Measurements from ENCODE around the gene METTL14.

Gene METTL14

DNA sequence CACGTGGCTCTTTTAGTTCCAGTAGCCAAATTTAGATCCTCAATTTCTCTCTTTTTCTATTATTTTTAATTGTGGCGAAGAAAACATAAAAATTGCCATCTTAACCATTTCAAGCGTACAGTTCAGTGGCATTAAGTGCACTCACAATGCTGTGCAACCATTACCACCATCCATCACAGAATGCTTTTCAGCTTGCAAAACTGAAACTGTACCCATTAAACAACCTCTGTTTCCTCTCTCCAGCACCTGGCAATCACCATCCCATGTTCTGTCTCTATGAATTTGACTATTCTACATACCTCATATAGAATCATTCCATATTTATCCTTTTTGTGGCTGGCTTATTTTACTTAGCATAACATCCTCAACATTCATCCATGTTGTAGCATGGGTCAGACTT lies 74.9 kb downstream of the METTL14 start:
- DNase-seq = no peak

DNA sequence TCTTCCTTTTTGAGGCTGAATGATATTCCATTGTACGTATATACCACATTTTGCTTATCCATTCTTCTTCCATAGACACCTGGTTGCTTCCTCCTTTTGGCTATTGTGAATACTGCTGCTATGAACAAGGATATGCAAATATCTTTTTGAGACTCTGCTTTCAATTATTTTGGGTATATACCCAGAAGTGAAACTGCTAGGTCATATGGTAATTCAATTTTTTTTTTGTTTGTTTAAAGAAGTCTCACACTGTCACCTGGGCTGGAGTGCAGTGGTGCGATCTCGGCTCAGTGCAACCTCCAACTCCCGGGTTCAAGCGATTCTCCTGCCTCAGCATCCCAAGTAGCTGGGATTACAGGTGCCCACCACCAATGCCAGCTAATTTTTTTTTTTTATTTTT lies 75.3 kb downstream of the METTL14 start:
- no peak for DNase-seq

DNA sequence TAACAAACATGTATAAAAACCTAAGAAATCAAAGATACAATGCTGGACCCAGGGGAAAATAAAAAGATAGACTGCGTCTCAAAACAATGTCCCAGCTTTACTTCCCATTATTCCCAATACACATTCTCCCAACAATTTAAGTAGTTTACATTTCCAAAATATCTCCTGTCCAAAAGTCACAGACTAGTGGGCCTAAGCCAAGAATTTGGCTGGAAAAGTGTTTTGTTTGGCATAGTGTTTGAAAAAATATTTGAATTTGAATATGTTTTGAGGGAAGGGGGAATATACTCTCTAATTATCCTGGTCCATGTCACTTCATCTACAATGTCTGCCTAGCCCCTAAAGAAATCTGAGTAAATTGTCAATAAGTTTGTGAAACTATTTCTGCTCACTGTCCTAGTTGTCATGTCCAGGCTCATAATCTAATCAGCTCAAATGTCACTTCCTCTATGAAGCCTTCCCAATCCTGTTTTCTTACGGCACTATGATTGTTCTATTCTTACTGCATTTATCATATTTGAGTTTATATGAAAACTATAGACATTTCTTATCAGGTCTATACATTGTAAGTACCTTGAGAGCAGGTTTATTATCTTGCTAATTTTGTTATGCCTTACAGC lies 76.3 kb downstream of the METTL14 start:
- DNase-seq = no peak

DNA sequence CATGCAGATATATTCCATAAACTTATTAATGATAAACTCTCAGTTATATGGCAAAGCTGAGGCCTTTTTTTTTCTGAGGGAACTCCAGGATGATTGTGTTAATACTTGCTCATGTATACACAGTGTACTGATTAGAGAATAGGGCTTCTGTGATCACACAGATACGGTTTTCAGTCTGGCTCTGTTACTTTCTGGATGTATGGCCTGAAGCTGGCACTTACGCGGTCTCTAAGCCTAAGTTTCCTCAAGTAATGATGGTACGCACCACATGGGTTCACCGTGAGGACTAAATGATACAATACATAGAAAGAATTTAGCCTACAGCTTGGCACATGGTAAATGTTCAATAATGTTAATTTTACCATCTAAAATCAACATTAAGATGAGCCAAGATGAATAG lies 77.0 kb downstream of the METTL14 start:
- no peak for DNase-seq

DNA sequence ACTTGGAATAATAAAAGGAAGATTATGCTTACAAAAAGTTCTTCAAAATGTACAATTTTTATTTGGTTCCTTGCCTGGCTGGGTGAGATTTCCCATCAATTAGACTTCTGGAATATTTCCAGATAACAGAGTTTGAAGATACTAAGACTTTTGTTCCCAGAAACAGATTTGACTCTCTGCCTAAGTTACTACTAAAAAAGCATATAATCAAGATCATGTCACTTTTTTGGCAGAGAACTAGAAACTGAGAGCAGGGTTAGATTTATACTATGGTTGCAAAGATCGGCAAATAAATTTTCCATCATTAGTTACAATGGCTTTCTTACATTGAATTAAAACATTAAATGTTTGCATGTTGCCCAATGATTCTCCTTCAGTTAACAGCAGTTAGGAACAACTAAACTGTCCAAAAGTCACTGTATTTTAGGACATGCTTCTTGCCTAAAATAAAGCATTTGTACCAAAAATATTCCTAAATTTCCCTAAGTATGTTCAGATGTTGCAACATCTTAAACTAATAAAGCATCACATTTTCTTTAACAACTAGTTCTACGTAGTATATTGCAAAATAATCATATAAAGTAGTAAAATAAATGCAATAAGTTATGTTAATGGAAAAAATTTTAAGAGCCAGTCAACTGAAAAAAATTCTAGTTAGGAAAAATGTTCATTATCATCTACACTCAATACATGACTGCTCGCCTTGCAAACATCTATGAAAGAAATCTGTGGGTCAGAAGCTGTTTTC lies 77.7 kb downstream of the METTL14 start:
- DNase-seq = no peak
